Brain microvascular endothelial cell (primary cell): Measurements from ENCODE around the gene CP.
"Not testable (repeated sequence)": the region's sequence is repeated elsewhere in the genome, so short reads cannot be mapped to it uniquely, and the experiment has no call there.

Source experiments
- DNase-seq: peaks from one replicate; pipeline ENCODE4 v3.0.0-alpha.2; 2020
- H3K27ac ChIP-seq: fragments of 250-450 bp; sonication (Bioruptor Pico); 2 replicates; pipeline ENCODE4 v1.5.1; 2020; ENCODE audit warnings: mild to moderate bottlenecking, moderate library complexity
- H3K27me3 ChIP-seq: fragments of 250-450 bp; sonication (Bioruptor Pico); replicated peaks from 2 replicates; pipeline ENCODE4 v1.5.1; 2020; ENCODE audit warnings: mild to moderate bottlenecking
- H3K36me3 ChIP-seq: fragments of 250-450 bp; sonication (Bioruptor Pico); replicated peaks from 2 replicates; pipeline ENCODE4 v1.5.1; 2020; ENCODE audit warnings: mild to moderate bottlenecking
- H3K4me3 ChIP-seq: 2 replicates; pipeline ENCODE4 v1.5.1; 2011; ENCODE audit warnings: low read depth, mild to moderate bottlenecking, control low read depth, low read length, moderate library complexity
- CTCF ChIP-seq: IDR thresholded peaks from 2 replicates; pipeline ENCODE4 v1.5.1; 2011; ENCODE audit warnings: low read depth, mild to moderate bottlenecking, moderate library complexity, low read length, control low read depth, inconsistent platforms; ENCODE audit errors: missing control alignments
- in situ Hi-C: cut with HindIII; loops from 2 replicates; pipeline ENCODE4 v1.10.0; 2017; ENCODE audit warnings: low sequenced_read_pairs, low pct_ligation_motif_present

The CP gene

GRCh38 chr3:149245738-149246451 is 24.3 kb upstream of the CP start:
- no peaks in the 10 kb centered on the region for H3K27me3 ChIP-seq
- in situ Hi-C loops: no loop called here
- DNase-seq: peak; percentile 59
- peak overlapping the region; percentile 9 for H3K27ac ChIP-seq
- H3K4me3 ChIP-seq: no peak overlapping the region
- no peak for TF ChIP-seq CTCF
- no peaks in the 10 kb centered on the region for H3K36me3 ChIP-seq

GRCh38 chr3:149243540-149243939 is 21.9 kb upstream of the CP start:
- DNase-seq: no peak
- no peak overlapping the region for H3K4me3 ChIP-seq
- H3K27me3 ChIP-seq: no peaks in the 10 kb centered on the region
- in situ Hi-C loops: no loop called here
- no peak overlapping the region for H3K27ac ChIP-seq
- TF ChIP-seq CTCF: no peak
- no peaks in the 10 kb centered on the region for H3K36me3 ChIP-seq

DNA sequence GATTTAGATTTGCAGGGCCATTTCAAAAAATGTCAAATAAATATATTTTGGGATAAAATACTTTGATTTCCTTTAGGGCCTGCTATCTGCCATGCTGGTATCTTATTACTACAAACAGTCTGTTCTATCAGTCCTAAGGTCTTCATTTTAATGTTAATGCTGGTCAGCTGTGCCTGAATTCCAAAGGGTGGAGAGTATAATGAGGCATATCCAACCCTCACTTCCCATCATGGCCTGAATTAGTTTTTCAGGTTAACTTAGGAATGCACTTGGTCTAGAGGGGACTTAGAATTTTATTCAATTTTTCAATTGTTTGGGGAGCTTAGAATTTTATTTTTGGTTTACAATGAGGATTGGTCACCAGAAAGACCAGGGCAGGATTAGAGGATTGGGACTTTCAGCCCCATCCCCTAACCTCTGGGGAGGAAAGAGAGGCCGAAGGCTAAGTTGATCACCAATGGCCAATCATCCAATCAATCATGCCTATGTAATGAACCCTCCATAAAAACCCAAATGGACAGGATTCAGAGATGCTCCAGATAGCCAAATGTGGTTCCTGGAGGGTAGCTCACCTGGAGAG is 17.8 kb upstream of the CP start:
- no peak overlapping the region for H3K4me3 ChIP-seq
- in situ Hi-C loops: no loop called here
- H3K27ac ChIP-seq: no peak overlapping the region
- TF ChIP-seq CTCF: no peak
- no peak for DNase-seq
- H3K36me3 ChIP-seq: no peaks in the 10 kb centered on the region
- no peaks in the 10 kb centered on the region for H3K27me3 ChIP-seq

- DNase-seq, H3K4me3 ChIP-seq, in situ Hi-C loops: not testable (repeated sequence)
These were observed 16.6 kb upstream of the CP start for GRCh38 chr3:149238268-149238667.

GRCh38 chr3:149235599-149236424 is 14.2 kb upstream of the CP start:
- Histone ChIP-seq H3K27ac (no peak overlapping the region), H3K36me3 (no peaks in the 10 kb centered on the region), H3K27me3 (no peaks in the 10 kb centered on the region), H3K4me3 (no peak overlapping the region)
- in situ Hi-C loops: no loop called here
- DNase-seq: no peak
- no peak for TF ChIP-seq CTCF

More at GRCh38 chr3:149238268-149238667, 16.6 kb upstream of the CP start:
- H3K36me3 ChIP-seq, H3K27ac ChIP-seq, H3K27me3 ChIP-seq: not testable (repeated sequence)

GRCh38 chr3:149234671-149235245 is 13.1 kb upstream of the CP start:
- in situ Hi-C loops: no loop called here
- Histone ChIP-seq H3K27ac (no peak overlapping the region), H3K36me3 (no peaks in the 10 kb centered on the region), H3K4me3 (no peak overlapping the region), H3K27me3 (no peaks in the 10 kb centered on the region)
- no peak for TF ChIP-seq CTCF
- no peak for DNase-seq
